HepG2 (cell line): ENCODE measurements around the gene KCNJ6. TPM values are rescaled to one million over a fixed set of nuclear protein-coding genes. Genes with fewer than 3 reads are reported as not detected.

Experiments used
- ATAC-seq: fragments of 200-7000 bp; cut with Tn5 transposase; 3 replicates; pipeline ENCODE4 v1.9.1; 2020; ENCODE audit warnings: mild to moderate bottlenecking, moderate library complexity
- BruUV-seq: library from RNA; stranded (reverse); fragments of 400-500 nt; replicated peaks from 2 replicates; lab custom pipeline; 2021; lab: Mats Ljungman, UMichigan
- CTCF ChIA-PET: fragments of 300-600 bp; formaldehyde crosslinking; extraction: SDS; loops from one replicate; lab custom pipeline; 2021; ENCODE audit warnings: low total read pairs, inconsistent platforms, low intra/inter-chr PET ratio; lab: Yijun Ruan, JAX
- POLR2A ChIA-PET: fragments of 350-600 bp; sonication (Branson Sonifier 250); formaldehyde crosslinking; loops from one replicate; lab custom pipeline; 2020; ENCODE audit warnings: antibody characterized with exemption, inconsistent platforms; lab: Yijun Ruan, JAX
- DNase-seq: peaks from one replicate; pipeline ENCODE4 v3.0.0-alpha.2; 2015; ENCODE audit warnings: low spot score
- FAIRE-seq: peaks from 3 replicates; lab custom pipeline; 2011; peaks lifted over from hg19 to GRCh38; lab: Jason Lieb, UNC
- H2AFZ ChIP-seq: one replicate; pipeline ENCODE4 v1.6.1; 2011; ENCODE audit warnings: low read length, inconsistent platforms
- H3K27ac ChIP-seq: fragments of 300-600 bp; 3 replicates; pipeline ENCODE4 v1.8.0; 2011; ENCODE audit warnings: mixed run types, mild to moderate bottlenecking, mixed read lengths, low read length, inconsistent platforms; ENCODE audit not compliant: insufficient read depth; ENCODE audit errors: extremely low read length
- H3K27me3 ChIP-seq, 2 experiments: fragments of 200-600 bp in 1 of 2; 2 replicates in 1 of 2; 3 replicates in 1 of 2; pipeline versions ENCODE4 v1.6.0 to v1.8.0; 2011; ENCODE audit warnings: low read length in 2 of 2, mild to moderate bottlenecking in 2 of 2, moderate library complexity in 2 of 2, inconsistent platforms in 1 of 2; ENCODE audit not compliant: insufficient read depth in 2 of 2, control insufficient read depth in 1 of 2
- H3K36me3 ChIP-seq, 2 experiments: fragments of 200-600 bp in 1 of 2; replicated peaks in 1 of 2; 2 replicates in 1 of 2; 3 replicates in 1 of 2; pipeline versions ENCODE4 v1.5.1 to v1.8.0; 2011; ENCODE audit warnings: low read length in 2 of 2, inconsistent platforms in 1 of 2; ENCODE audit not compliant: insufficient read depth in 2 of 2, control insufficient read depth in 1 of 2
- H3K4me1 ChIP-seq: 2 replicates; pipeline ENCODE4 v1.5.1; 2012; ENCODE audit warnings: low read length, inconsistent platforms; ENCODE audit not compliant: insufficient read depth
- H3K4me2 ChIP-seq: 2 replicates; pipeline ENCODE4 v1.6.0; 2011; ENCODE audit warnings: low read depth, low read length, inconsistent platforms
- H3K4me3 ChIP-seq, 3 experiments: fragments of 200-600 bp in 1 of 3; sonication (generic), shearing (Covaris generic) in 1 of 3; replicated peaks in 1 of 3; 2 replicates each; pipeline ENCODE4 v1.5.1; 2011 to 2016; ENCODE audit warnings: low read length in 3 of 3, inconsistent platforms in 2 of 3, low read depth in 2 of 3, mild to moderate bottlenecking in 2 of 3, control low read depth in 1 of 3, mixed read lengths in 1 of 3; ENCODE audit not compliant: insufficient read depth in 1 of 3
- H3K79me2 ChIP-seq: one replicate; pipeline ENCODE4 v1.6.1; 2011; ENCODE audit warnings: low read length, inconsistent platforms; ENCODE audit not compliant: insufficient read depth
- H3K9ac ChIP-seq: 2 replicates; pipeline ENCODE4 v1.6.0; 2011; ENCODE audit warnings: mild to moderate bottlenecking, low read depth, low read length, inconsistent platforms; ENCODE audit not compliant: insufficient read depth
- H3K9me3 ChIP-seq: 2 replicates; pipeline ENCODE4 v1.5.1; 2012; ENCODE audit warnings: mild to moderate bottlenecking, low read length
- H4K20me1 ChIP-seq: 2 replicates; pipeline ENCODE4 v1.6.0; 2011; ENCODE audit warnings: inconsistent platforms, mild to moderate bottlenecking, low read length, moderate library complexity; ENCODE audit not compliant: insufficient read depth
- GATAD1 ChIP-seq: IDR thresholded peaks from 2 replicates; pipeline ENCODE4 v1.6.1; 2016; ENCODE audit warnings: missing genetic modification reagents, missing compliant biosample characterization
- WGBS: methylation state at CpG from one replicate; pipeline ENCODE4 v1.1.6; 2017; ENCODE audit warnings: low lambda C conversion rate; 5-methylcytosine and 5-hydroxymethylcytosine counted together
- in situ Hi-C: cut with HindIII; loops from 2 replicates; pipeline ENCODE4 v1.10.0; 2017; ENCODE audit warnings: low pct_unique_long_range_greater_than_20kb; ENCODE audit not compliant: extremely low pct_ligation_motif_present
- intact Hi-C: fragments of 100-400 bp; cut with micrococcal nuclease; formaldehyde crosslinking; loops from one replicate; pipeline ENCODE4 v1.10.0; 2022; ENCODE audit not compliant: unreplicated experiment
- polyA plus RNA-seq, 8 experiments: library from polyadenylated mRNA; depleted of rRNA in 3 of 8; stranded (reverse) in 7 of 8; unstranded in 1 of 8; fragments of >200 nt; fragmentation: Illumina TruSeq in 4 of 8; extraction: Trizol in 4 of 8; gene quantifications; 2 replicates each; pipeline versions ENCODE4 v1.2.1 to v1.2.3, GENCODE V29; 2011 to 2016; ENCODE audit warnings: low read depth in 4 of 8, missing spikeins in 1 of 8, mixed read lengths in 1 of 8; ENCODE audit not compliant: insufficient read depth in 1 of 8
- total RNA-seq, 5 experiments: library from RNA; depleted of rRNA; stranded (reverse); fragments of >200 nt; fragmentation: Illumina TruSeq; extraction: Trizol; gene quantifications; 2 replicates each; pipeline ENCODE4 v1.2.3, GENCODE V29; 2016; ENCODE audit warnings: low read depth in 1 of 5
- TF ChIP-seq, protein P1 (sequence below), 2 experiments: fragments of 450-650 bp in 1 of 2; sonication (generic) in 1 of 2; formaldehyde crosslinking in 1 of 2; IDR thresholded peaks; 2 replicates each; pipeline versions ENCODE4 v1.6.1 to v1.8.0; 2016 to 2022; ENCODE audit warnings: antibody characterized with exemption in 1 of 2, mild to moderate bottlenecking in 1 of 2, missing genetic modification reagents in 1 of 2

KCNJ6 gene
- total and polyA plus RNA-seq, 2 of the 13 experiments (the other 11 are each of a cell fraction or from before 2014, with no cell fraction given): not detected

DNA sequence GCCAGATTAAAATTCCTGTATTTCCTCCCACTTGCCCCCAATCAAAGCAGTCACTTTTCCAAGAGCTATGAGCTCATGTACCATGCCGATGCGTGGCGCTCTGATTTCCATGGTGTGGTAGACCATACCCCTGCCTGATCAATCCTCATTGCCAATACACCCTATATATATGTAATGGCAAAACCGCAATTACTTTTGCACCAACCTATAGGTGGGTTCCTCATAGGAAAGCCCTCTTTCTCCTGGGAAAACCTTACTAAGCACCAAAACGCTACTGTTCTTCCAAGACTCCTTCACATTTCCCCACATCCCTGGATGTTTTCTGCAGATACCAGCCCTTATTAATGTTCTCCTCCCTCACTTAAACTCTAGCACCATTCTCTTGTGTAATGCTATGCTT lies 11.0 kb downstream of the KCNJ6 start:
- H4K20me1 ChIP-seq: no peaks in the 10 kb centered on the region
- TF ChIP-seq GATAD1 (CRISPR knock-in tag): no peak
- TF ChIP-seq, protein P1, sequence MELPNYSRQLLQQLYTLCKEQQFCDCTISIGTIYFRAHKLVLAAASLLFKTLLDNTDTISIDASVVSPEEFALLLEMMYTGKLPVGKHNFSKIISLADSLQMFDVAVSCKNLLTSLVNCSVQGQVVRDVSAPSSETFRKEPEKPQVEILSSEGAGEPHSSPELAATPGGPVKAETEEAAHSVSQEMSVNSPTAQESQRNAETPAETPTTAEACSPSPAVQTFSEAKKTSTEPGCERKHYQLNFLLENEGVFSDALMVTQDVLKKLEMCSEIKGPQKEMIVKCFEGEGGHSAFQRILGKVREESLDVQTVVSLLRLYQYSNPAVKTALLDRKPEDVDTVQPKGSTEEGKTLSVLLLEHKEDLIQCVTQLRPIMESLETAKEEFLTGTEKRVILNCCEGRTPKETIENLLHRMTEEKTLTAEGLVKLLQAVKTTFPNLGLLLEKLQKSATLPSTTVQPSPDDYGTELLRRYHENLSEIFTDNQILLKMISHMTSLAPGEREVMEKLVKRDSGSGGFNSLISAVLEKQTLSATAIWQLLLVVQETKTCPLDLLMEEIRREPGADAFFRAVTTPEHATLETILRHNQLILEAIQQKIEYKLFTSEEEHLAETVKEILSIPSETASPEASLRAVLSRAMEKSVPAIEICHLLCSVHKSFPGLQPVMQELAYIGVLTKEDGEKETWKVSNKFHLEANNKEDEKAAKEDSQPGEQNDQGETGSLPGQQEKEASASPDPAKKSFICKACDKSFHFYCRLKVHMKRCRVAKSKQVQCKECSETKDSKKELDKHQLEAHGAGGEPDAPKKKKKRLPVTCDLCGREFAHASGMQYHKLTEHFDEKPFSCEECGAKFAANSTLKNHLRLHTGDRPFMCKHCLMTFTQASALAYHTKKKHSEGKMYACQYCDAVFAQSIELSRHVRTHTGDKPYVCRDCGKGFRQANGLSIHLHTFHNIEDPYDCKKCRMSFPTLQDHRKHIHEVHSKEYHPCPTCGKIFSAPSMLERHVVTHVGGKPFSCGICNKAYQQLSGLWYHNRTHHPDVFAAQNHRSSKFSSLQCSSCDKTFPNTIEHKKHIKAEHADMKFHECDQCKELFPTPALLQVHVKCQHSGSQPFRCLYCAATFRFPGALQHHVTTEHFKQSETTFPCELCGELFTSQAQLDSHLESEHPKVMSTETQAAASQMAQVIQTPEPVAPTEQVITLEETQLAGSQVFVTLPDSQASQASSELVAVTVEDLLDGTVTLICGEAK (IDR thresholded peaks at IDR 0.05): peak; percentile 71
- TF ChIP-seq, protein P1 (CRISPR knock-in tag; IDR thresholded peaks at IDR 0.05): no peak
- H3K9ac ChIP-seq: no peak overlapping the region
- H2AFZ ChIP-seq: no peak overlapping the region
- H3K9me3 ChIP-seq: no peaks in the 10 kb centered on the region
- no peaks in the 10 kb centered on the region for H3K36me3 ChIP-seq
- in situ Hi-C loops: no loop called here
- FAIRE-seq: no peak
- no peak overlapping the region for H3K4me2 ChIP-seq
- ChIA-PET CTCF (no interaction called here), POLR2A (no interaction called here)
- no peak overlapping the region for H3K27ac ChIP-seq
- H3K27me3 ChIP-seq: no peaks in the 10 kb centered on the region
- no TSS peak for BruUV-seq
- no peak for DNase-seq
- no peaks in the 10 kb centered on the region for H3K4me1 ChIP-seq
- ATAC-seq: no peak
- 13% methylated on average over 5 of the region's 5 CpGs for WGBS
- no peaks in the 10 kb centered on the region for H3K79me2 ChIP-seq
- no peak overlapping the region for H3K4me3 ChIP-seq
- intact Hi-C loops: no loop called here
